GM18526 (cell line): Measurements from ENCODE around the gene PLCL1.

Experiments used
- POLR2A ChIP-seq: IDR thresholded peaks from 3 replicates; pipeline ENCODE4 v1.6.1; 2011; ENCODE audit not compliant: insufficient read length; ENCODE audit errors: extremely low read depth

Gene PLCL1

DNA sequence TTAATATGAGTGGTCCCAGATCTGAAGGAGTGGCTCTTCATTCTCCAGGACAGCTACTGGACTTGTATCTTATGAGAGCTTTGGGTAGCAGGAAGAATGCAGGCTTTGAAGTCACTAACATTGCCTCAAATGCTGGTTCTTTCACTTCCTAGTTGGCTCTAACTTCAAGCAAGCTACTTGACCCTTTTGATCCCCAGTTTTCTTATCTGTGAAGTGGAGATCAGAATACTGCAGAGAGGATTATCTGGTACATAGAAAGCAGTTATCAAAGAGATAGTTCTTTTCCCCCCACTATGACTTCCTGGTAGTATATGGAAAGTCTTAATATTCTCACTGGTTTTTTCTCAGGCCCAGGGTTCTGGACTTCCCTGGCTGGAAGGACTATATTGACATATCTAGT is 3.4 kb upstream of the PLCL1 start:
- no peak for TF ChIP-seq POLR2A

DNA sequence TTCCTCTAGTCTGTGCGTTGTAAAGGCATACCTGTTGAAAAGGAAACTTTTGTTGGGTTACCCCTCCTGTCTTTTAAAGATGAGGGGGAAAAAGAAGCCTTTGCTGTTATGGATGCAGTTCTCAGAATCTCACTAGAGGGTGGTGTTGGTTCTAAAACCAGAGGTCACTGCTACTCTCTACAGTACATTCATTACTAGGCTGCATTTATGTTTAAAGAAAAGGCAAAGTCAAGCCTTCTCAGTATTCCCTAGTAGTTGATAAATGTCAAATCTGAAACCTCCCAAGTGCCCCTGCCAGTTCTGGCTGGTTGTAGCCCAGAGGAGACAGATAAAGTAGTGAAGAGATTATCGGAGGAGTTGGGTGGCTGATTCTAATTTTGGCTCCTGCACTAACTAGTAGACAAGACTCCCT is 1.4 kb upstream of the PLCL1 start:
- no peak for TF ChIP-seq POLR2A

DNA sequence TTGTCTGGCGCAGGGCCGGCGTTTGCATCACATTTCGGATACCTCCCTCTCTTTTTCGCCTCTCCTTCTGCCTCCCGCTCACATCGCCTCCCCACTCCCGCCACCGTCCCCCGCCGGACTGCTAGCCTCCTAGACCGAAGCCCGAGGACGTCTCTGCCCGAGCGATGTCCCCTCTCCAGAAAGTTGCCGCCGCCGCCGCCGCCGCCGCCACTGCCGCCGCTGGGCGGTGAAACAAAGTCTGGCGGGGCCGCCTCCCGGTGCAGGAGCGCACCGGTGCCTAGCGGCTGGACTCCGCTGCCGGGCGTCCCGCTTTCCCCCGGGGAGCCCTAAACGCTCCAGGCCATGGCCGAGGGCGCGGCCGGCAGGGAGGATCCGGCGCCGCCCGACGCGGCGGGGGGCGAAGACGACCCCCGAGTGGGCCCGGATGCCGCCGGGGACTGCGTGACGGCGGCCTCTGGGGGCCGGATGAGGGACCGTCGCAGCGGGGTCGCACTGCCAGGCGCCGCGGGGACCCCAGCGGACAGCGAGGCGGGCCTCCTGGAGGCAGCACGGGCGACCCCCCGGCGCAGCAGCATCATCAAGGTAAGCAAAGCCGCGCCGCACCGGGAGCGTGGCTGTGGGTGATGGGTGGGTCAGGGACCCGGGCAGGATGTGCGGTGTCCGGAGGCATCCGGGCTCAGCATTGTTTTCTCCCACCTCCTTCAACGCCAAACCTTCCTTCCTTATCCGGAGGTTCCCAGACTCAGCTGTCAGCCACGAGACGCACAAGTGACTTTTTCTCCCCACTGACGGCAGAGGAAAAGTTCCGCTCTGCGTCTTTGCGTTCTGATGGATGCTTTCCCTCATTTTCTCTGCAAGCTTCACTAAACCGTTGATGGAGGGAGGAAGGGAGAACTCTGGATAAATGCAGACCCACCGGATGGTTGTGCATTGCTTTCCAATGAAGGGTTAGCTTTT is 643 bp downstream of the PLCL1 start:
- TF ChIP-seq POLR2A, result no peak

DNA sequence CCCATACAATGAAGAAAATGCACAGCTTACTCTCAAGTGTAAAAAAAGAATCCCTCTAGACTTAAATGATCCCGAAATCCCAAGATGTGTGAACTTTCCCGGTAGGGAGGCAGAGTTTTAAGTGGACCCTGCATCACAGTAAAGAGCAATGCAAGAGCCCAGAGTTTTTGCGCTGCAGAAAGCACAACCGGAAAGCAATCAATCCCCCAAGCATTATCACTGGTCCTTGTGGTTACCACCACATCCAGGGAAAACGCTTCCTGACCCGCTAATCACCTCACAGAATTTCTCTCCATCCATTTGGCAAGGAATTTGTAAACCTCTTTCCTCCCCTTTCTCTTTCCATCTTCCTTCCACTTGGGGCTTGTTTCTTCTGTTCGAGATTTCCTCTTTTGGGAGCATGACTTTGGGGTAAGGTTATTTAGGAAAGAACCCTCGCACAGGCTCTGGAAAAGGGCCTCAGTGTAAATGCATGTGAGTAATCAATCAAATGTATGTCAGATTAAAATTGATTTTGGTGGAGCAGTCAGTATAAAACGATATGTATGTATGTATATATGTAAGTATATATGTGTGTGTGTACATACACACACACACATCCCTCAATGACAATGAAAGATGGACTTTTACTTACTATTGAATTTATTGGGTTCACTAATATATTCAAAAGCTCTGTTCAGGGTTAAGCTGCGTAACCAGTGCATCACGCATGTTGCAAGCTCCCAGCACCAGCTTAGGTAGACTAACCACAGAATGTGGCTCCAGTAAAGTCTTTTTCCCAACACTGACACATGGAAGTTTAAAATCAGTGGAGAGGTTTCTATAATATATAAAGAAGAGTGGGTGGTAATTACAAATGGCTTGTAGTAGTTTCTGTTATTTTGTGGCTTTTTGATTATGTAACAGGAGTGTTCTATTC is 1.6 kb downstream of the PLCL1 start:
- no peak for TF ChIP-seq POLR2A

DNA sequence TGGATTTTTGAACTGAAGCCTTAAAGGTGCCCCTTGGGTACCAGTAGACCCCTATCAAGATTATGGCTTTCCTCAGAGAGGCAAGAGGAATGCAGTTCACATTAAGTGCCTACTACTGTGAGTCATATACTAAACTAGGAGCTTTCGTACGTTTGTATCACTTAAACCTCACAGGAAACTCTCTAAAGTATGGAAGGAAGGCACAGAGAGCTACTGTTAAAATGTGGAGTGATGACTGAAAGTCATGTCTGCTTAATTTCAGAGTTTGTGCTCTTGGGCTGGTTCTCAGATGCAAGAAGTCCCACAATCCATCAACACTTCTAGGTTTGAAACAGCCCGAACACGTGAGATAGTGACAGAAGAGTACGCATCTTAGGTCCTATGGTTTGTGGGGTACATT is 4.7 kb downstream of the PLCL1 start:
- TF ChIP-seq POLR2A, result no peak

DNA sequence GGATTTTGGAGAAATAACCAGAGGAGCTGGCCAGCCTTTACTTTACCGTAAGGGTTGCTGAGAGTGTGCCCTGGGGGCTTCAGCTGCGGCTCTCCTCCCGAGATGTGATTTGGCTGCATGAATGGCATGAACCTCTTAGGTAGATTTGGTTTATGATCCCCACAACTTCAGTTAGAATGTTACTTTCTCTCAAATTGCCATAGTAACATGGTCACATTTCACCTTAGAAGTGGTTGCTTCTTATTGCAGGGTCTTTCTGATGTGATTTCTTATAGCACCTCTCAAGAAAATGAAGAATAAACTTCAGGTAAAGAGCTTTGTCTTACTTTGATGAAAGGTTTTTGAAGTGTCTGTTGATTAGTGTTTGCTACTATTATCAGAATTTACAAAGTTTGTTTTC is 5.6 kb downstream of the PLCL1 start:
- TF ChIP-seq POLR2A, result no peak

DNA sequence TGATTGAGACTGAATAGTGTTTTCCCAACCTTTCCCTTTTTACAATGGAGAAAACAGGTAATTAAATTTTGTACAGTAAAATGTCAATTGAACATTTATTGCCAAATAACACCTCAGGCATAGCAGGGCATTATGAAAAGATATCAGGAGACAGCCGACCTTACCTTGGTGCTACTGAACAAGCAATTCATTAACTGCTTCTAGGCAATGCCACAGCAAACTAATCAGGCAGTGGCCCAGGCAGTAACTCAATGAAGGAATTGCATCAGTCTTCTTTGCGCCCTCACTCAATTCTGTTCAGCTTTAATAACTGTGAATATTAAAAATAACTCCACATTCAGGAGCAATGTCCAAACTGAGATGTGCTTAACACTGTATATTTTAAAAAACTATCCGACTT is 6.1 kb downstream of the PLCL1 start:
- TF ChIP-seq POLR2A, result no peak

DNA sequence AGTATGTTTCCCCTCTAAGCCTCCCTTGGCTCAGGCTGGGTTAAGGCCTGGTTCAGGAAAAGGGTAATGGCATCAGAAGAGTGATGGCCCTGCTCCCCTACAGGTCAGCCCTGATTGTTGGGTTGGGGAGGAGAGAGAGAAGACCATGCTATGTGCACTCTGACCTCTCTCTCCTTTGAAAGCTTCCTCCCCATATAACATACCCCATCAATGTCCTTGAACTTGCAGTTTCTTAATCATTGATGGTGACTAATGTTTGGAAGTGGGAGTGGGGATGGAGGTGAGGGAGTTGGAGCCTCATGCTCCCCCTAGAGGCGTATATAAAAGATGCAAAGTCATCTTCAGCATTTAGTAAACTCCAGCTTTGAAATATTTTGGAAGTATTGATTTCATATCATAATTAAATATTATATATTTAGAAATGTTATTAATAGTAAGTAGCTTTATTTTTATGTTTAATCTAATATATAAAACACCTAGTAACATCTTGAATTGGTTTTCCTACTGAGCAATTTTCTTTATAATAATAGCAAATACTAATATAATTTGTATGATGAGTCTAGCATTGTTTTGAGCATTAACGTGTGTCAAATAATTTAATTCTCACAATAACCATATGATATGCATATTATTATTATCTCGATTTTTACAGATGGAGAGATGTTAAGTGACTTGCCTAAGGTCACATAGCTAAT is 8.8 kb downstream of the PLCL1 start:
- TF ChIP-seq POLR2A, result no peak

DNA sequence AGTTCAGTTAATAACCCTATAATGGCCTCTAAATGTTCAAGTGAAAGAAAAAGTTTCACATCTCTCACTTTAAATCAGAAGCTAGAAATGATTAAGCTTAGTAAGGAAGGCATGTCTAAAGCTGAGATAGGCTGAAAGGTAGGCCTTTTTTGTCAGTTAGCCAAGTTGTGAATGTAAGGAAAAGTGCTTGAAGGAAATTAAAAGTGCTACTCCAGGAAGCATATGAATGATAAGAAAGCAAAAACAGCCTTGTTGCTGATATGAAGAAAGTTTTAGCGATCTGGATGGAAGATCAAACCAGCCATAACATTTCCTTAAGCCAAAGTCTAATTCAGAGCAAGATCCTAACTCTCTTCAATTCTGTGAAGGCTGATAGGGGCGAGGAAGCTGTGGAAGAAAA is 10.1 kb downstream of the PLCL1 start:
- TF ChIP-seq POLR2A, result no peak

DNA sequence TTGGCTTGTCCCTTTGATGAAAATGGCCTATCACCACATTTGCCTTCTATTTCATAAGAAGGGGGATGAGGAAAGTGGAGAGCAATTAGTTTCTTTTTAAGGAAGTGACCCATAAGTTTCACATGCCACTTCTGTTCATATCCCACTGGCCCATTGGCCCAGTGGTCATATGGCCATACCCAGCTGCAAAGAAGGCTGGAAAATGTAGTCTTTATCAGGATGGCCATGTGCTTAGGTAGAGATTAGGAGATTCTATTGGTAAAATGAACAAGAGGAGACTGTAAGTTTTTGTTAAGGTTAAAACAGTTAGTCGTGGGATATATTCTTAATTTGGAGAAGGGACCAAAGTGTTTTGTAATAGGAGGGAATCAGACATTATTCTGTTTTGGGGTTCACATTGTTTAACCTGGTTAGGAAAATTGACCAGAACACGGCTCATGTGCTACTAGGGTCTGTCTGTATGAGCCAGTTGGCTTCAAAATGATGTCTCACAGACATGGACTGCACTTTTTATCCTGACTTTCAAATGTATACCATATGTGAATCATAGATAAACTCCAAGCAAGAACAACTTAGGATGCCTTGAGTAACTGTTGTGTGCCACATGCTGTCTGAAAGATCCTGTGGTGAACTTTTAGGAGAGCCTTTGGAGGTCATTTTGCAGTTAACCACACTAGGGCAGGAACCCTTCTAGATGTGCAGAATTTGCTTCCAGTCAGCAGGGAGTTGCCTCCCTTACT is 17.3 kb downstream of the PLCL1 start:
- no peak for TF ChIP-seq POLR2A

DNA sequence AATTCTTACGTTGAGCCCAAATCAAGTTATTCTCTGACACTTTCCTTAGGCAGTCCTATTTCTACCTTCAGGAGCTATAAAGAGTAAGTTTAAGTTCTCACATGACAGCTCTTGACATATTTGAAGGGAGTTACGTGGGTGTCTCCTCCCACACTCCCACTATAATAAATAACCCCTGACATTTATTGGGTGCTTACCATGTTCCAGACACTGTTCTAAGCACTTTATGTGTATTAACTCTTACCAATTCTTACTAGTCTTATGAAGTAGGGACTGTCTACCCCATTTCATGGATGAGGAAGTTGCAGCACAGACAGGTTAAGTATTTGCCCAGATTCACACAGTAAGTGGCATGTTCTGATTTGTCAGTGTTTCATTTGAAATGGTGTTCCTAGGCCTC is 17.9 kb downstream of the PLCL1 start:
- TF ChIP-seq POLR2A, result no peak

DNA sequence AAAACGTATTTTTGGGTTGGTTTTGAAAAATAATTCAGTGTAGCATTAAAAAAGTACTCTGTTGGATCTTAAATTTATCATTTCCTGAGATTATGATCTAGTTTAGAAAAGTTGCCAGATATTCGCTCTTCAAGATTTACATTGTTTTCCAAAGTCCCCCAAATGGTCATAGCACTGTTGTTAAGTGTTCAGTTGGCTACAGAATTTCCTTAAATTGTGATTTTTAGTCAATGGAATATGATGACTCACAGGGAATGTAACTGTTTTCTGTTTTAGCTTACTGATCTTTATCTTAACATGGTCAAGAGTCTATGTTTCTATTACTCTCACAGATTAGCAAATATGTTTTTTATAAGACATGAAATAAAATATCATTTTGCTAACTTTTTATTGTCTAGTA is 23.2 kb downstream of the PLCL1 start:
- TF ChIP-seq POLR2A, result no peak

DNA sequence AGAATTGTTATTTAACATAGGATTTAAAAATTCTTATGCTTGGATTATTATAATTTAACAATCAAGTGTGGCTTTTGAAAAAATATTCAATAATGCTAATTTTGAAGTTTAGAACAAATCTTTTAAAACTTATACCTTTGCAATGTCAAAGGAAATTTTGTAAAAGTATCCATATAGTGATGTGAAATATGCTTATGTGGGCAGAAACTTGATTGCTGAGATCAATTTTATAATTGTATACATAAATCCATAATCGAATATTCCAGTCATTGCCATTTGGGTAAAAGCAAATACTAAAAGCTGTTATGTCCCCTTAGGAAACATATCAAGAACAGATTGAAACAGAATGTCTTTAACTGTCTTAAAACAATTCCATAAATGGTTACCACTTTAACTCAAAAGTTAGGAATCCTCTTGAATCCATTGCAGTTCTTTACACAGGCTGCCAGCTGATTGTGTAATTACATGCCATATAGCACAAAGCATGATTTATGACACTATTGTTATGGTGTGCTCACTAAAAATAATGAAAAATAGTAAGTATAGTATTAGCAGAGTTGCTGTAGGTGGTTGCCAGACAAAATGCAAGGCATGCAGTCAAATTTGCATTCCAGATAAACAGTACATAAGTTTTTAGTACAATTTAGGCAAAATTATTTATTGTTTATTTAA is 24.2 kb downstream of the PLCL1 start:
- TF ChIP-seq POLR2A, result no peak

DNA sequence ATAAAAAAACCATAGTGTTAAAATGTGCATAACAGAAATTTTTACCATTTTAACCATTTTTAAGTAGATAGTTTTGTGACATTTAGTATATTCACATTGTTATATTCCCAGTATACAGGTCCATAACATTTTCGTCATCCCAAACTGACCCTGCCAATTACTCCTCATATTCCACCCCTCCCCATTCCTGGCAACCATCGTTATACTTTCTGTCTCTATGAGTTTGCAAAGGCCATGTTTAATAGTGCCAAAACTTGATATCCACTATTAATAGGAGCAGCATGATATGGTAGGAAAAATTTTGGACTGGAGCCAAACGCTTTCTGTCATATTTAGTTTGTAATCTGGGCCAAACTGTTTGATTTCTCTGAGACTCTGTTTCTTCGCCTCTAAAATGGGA is 30.9 kb downstream of the PLCL1 start:
- TF ChIP-seq POLR2A, result no peak
